ENCODE results near the gene PRKAG1. TPM values are rescaled to one million over a fixed set of nuclear protein-coding genes. Genes with fewer than 3 reads are reported as not detected.
A peak's percentile ranks its signal among the peaks of the same experiment; 100 is the strongest.

The PRKAG1 gene
- total RNA-seq, 1 experiment from 2014 or later: 50.4 TPM

- no peak for DNase-seq (ENCODE audit: low spot score)
These were observed 13.1 kb upstream of the PRKAG1 start for GRCh38 chr12:49031573-49032161.

DNA sequence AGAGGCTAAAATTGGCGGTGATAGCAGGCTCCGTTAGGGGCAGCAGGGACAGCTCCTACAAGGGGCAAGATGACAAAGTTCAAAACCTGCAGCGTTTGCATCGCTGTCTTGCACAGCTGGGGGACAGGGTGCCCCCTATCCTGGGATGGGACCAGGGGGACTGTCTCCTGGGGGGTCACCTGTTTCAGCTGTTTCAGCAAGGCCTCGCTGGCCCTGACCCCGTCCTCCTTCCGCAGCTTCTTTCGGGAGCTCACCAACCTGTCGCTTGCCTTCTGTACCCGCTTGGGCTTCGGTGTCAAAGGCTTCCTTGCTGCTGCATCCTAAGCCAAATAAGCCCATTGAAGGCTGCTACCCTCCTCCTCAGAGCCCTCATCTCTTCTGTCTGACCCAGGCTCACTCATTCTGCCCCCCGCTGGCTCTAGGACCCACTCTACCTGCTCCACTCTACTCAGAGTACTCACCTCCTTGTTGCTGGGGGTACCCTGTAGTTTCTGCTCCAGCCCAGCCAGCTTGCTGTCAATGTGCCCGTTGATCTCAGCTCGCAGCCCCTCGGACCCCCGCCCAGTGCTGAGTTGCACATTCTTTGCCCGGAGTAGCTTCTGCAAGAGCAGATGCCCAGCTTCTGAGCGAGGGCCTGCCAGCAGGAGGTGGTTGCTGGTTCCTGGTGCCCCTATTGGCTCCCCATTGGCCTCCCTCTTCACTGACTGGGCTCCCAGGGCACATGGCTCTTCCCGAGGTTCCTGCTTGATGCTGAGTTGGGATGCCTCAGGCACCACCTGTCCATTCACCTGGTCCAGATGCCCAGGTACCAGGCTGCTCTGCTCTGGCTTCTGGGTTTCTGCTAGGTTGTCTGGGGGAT lies 12.4 kb upstream of the PRKAG1 start:
- no peak for DNase-seq (ENCODE audit: low spot score)

- DNase-seq (ENCODE audit: low spot score): no peak
These were observed 11.5 kb upstream of the PRKAG1 start for GRCh38 chr12:49030119-49030518.

- DNase-seq (ENCODE audit: low spot score): no peak
These were observed 10.2 kb upstream of the PRKAG1 start for GRCh38 chr12:49028666-49029275.

GRCh38 chr12:49027846-49028555 lies 9.4 kb upstream of the PRKAG1 start:
- no peak for DNase-seq (ENCODE audit: low spot score)

- DNase-seq (ENCODE audit: low spot score): no peak
These were observed 8.3 kb upstream of the PRKAG1 start for GRCh38 chr12:49026678-49027480.

GRCh38 chr12:49026101-49026500 lies 7.5 kb upstream of the PRKAG1 start:
- no peak for DNase-seq (ENCODE audit: low spot score)

GRCh38 chr12:49025463-49025862 lies 6.9 kb upstream of the PRKAG1 start:
- DNase-seq (ENCODE audit: low spot score): no peak

DNA sequence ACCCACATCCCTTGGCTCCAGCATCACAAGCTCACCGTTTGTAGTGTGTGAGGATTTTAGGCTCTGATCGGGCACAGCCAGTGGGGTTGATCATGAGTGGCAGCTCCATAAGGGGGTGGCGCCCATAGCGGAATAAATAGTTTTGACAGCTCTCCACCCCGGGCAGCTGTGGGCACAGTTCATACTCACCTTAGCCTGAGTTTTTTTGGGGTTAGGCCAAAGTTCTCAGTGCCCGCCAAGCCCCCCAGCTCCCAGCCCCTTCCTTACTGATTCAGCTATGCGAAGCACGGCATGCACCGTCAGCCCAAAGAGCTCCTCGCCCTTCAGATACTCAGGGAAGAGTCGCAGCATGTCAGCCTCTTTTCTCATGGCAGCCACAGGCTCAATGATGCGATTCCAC lies 6.0 kb upstream of the PRKAG1 start:
- DNase-seq (ENCODE audit: low spot score): no peak

DNA sequence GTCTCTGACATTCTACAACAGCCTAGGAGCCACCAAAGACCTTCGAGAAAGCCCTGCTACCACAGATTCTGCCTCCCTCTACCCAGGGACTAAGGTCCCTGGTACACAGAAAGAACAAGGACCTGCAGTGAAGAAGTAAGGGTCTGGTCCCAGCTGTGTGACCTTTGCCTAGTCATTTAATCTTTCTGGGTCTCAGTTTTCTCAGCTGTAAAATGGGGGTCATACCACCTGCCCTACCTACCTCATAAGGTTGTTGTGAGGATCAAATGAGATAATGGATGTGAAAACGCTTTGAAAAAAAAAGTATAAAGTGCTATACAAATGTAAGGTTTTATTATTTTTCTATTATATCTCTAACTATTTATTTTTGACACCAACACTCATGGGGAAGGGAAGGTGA lies 5.2 kb upstream of the PRKAG1 start:
- DNase-seq (ENCODE audit: low spot score): no peak

- DNase-seq (ENCODE audit: low spot score): no peak
These were observed 4.1 kb upstream of the PRKAG1 start for GRCh38 chr12:49022558-49023178.

DNA sequence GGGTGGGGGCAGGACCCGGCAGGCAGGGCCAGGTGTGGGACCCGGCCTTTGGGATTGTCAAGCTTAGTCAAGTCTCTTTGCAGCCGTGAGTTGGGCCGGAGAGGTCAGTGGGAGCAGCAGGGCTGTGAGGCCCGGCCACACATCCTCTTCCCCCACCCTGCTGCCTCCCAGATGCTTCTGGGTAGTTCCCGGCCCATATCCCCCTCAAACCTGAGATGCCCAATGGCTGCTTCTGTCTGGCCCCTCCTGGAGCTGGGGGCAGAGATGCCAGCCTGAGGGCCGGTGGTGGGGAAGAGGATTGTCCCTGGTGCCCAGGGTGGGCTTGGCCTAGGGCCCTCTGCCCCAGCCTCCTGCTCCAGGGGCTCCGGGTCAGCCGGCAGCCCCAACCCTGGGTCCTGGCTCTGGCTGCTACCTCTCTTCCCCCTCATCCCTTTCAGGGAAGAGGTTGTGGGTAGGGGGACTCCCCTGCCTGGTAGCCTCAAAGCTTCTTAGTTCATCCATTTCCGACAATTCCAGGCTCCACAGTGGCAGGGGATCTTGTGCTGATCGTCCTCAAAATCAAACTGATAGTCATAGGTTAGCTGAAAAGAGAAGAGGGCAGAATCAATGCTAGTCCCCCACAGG lies 2.8 kb upstream of the PRKAG1 start:
- DNase-seq (ENCODE audit: low spot score): no peak

DNA sequence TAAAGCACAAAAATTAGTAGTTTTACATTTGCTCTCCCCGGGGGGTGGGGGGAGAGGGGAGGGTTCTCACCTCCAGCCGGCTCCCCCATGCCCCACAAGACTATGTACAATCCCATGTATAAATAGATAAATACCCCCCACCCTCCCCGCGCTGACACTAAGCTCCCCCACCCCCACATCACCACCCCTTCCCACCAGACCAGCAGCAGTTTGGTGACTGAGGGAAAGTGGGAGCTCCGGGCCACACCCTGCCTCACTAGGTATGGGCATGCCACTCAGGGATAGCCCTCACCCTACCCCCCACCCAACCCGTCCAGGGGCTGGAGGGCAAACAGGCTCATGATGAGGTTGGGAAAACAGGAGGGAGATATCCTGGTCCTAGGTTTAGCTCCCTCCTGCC lies 1.9 kb upstream of the PRKAG1 start:
- no peak for DNase-seq (ENCODE audit: low spot score)

- DNase-seq (ENCODE audit: low spot score): peak; percentile 36
These were observed 1.1 kb upstream of the PRKAG1 start for GRCh38 chr12:49019443-49020324.

DNA sequence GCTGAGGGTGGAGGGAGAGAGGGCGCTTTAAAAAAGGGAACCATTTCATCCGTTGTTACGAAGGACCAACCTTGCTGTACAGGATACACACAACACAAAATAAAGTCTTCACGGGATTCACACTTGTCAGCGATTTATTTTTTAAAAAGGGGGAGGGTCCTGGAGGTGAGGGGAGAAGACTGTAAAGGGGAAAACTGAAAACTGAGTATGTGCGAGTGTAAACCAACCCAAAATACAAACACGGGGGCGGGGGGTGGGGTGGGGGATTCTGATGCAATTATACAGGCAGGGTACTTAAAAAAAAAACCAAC lies 499 bp upstream of the PRKAG1 start:
- no peak for DNase-seq (ENCODE audit: low spot score)

GRCh38 chr12:49017891-49018260 lies 700 bp downstream of the PRKAG1 start:
- DNase-seq (ENCODE audit: low spot score): no peak

GRCh38 chr12:49015196-49015595 lies 3.4 kb downstream of the PRKAG1 start:
- DNase-seq (ENCODE audit: low spot score): no peak

GRCh38 chr12:49014547-49014946 lies 4.0 kb downstream of the PRKAG1 start:
- DNase-seq (ENCODE audit: low spot score): no peak

GRCh38 chr12:49013428-49013827 lies 5.1 kb downstream of the PRKAG1 start:
- no peak for DNase-seq (ENCODE audit: low spot score)

- DNase-seq (ENCODE audit: low spot score): no peak
These were observed 5.8 kb downstream of the PRKAG1 start for GRCh38 chr12:49012739-49013138.
